NCI-H2227 treated with DMSO at 0.1 percent for 48 hours (cell line): ENCODE results near the gene SLC6A20.

Experiments used
- DNase-seq: peaks from one replicate; lab custom pipeline; 2025; lab: John Stamatoyannopoulos, UW

Gene SLC6A20, protein sequence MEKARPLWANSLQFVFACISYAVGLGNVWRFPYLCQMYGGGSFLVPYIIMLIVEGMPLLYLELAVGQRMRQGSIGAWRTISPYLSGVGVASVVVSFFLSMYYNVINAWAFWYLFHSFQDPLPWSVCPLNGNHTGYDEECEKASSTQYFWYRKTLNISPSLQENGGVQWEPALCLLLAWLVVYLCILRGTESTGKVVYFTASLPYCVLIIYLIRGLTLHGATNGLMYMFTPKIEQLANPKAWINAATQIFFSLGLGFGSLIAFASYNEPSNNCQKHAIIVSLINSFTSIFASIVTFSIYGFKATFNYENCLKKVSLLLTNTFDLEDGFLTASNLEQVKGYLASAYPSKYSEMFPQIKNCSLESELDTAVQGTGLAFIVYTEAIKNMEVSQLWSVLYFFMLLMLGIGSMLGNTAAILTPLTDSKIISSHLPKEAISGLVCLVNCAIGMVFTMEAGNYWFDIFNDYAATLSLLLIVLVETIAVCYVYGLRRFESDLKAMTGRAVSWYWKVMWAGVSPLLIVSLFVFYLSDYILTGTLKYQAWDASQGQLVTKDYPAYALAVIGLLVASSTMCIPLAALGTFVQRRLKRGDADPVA

DNA sequence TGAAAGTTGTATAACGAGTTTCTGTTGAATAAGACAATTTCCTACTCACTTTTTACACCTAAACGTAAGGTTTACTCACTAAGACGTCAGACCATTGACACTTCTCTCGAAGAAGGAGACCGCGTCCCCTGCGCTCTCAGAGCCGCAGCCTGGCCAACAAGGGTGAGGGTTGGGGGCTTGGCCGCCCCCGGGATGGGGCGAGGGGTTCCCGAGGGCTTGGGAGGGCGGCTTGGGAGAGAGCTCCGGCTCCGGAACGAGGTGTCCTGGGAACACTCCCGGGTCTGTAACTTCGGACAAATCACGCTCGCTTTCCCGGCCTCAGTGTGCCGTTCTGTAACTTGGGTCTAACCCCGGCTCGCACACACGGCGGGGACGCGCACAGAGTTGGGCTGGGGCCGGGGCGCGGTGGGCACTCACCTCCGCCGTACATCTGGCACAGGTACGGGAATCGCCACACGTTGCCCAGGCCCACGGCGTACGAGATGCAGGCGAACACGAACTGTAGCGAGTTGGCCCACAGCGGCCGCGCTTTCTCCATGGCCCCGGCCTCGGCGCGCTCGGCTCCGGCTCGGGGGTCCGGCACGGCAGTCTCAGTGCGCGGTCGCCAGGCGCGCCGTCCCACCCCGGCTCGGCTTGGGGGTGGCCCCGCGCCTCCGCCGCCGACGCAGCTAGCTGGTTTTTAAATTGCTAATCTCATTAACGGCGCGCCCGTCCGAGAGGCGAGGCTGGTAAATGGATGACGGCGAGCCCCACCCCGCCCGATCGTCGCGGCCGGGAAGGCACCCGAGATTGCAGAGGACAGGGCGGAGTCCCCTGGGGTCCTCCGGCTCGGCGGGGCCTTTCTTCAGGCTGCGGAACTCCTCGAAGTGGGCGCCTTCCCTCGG is at the start of gene SLC6A20:
Gene SLC6A20, minus strand, starts transcription at position 655 of the 884 bp plus-strand sequence. Its CDS starts 117 bp downstream, at position 538.
- no peak for DNase-seq

DNA sequence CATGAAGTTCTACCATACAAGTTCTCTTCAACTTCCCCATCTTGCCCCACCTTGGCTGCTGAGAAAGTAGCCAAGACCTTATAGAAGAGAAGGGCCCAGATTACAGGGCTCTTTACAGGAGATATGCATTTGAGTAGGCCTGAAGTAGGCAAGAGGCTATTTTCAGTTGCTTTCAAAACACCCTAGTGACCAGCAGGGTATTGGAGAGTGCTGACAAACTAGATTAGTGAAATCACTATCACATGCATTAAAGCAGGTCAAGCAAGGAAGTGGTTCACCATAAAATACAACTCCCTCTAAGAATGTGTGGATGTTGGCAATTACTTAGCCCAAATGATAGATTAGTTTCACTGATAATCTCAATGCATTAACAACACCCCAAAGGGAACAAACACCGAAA is 48.3 kb upstream of the SLC6A20 start:
- no peak for DNase-seq

DNA sequence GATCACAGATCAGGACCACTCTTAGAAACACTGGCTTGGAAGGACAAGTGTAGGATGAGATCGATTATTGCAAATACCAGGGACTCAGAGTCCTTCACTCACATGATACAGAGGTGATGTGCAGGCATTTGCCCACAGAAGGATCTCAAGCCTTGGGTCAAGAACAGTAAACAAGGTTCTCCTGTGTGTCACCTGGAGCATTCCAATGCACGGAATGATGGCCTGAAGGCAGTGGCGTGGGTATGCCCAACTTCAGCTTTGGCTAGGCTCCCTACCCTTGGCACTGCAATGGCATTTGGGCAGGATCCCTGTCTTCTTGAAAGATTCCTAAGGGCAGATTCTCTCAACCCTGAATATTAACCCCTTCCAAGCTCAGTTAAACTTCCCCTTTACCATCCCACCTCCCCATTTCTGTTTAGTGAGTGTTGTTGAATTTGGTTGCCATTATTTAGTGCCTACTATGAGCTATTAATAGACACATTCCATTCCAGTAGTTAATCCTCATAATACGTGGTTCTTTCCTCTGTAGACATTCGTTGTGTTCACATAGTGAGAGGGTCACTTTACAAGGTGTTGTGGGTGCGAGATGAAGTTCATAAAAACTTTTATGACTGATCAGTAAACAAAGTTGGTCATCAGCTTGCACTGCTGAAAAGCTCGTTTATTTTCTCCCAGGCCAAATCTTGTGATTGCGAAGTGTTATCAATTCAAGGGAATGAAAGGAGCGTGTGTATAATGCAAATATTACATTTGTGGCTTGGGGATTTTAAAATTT is 46.7 kb upstream of the SLC6A20 start:
- DNase-seq, result no peak

DNA sequence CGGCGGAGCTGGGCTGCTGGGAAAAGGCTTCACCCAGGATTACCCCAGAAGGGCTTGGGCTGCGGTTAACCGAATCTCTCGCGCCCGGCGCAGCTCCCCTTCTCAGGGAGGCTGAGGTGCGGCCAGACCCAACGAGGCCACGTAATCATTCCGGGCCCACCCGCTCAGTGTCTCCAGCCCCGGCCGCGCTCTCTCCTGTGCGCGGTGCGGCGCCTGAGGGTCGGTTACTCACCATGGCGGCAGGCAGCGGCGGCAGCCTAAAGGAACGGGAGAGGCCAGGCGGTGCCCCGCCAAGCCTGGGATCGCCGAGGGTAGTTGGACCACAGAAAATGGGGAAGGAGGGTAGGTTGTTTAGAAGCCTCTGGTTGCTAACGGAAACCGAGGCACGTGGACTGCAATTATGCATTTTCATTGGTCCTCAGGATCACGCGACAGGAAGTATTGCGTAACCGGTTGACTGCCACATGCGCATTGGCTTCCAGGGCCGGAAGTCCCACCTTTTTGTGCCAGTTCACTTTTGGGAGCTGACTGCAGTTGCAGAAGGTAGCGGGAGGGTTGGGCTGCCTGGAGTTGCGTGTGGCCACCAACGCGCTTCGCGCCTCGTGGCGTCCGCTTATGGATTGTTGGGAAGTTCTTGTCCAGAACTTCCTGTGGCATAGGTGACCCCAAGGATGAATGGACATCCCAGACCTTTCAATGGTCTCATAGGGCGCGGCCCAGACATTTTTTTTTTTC is 45.6 kb upstream of the SLC6A20 start, which contains the start of gene LZTFL1:
Gene LZTFL1, minus strand, starts transcription at position 363 of the 735 bp plus-strand sequence. Its CDS starts 128 bp downstream, at position 235.
- peak; percentile 86 for DNase-seq

DNA sequence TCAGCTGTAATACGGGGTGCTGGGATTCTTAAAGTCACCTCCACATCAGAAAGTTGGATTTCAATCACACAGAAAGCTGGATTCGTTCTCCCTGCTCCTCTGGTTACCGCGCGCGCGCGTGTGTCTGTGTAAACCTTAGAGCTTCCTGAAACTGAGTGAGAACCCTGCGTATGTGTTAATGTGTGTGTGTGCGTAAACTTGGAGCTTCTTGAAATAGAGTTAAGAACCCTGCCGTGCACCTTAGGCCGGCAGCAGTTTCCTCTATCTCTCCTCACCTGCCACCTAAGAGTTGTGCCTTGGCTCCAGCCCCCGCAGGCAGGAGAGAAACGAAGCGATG is 45.1 kb upstream of the SLC6A20 start:
- DNase-seq, result no peak

DNA sequence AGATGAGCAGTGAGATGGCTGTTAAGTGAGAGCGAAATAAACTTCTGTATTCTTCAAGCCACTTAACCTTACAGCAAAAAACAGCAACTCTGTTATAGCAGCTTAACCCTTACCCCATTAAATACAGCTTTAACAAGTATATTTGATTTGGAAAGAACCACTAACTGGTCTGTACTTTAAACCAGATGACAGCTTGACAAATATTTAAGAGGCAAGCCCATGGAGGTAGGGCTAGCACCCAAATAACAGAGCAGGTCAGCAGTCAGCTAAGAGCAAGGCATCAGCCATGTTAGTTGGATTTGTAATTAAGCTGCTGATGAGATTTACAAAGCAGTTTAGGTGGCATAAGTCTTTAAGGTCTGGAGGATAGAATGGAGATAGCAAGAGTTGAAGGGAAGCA is 42.1 kb upstream of the SLC6A20 start:
- no peak for DNase-seq

DNA sequence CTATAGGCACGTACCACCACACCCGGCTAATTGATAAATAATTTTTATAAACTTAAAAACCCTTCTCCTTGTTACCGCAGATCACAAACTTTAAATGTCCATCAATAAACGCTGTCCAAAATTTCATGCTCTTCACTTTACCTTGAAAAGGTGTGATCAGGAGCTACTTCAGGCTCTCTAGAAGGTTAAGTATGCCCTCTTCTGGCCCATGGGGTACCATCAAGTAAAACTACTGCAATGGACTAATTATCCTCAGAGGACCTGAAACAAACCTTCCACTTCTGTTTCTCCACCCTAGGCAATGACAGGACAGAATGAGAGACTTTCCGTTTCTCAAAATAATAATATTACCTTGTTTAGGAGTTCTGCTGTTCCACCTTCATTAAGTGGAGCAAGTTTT is 36.4 kb upstream of the SLC6A20 start:
- DNase-seq, result no peak

DNA sequence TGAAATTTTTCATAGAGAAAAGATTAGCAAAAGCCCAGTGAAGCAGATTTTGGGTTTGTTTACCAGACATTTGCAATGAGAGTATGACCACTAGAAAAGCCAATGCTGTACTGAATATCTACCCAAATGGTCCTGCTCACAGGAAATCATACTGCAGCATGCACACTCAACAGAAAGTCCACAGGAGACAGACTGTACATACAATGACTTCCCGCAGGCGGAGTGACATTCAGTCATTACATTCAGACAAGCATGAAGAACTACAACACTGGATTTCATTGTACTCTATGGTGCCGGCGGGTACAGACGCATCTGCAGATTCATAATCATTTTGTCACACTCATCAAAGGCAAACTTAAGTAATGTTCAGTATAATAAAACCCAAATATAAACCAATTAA is 33.8 kb upstream of the SLC6A20 start:
- DNase-seq, result no peak

DNA sequence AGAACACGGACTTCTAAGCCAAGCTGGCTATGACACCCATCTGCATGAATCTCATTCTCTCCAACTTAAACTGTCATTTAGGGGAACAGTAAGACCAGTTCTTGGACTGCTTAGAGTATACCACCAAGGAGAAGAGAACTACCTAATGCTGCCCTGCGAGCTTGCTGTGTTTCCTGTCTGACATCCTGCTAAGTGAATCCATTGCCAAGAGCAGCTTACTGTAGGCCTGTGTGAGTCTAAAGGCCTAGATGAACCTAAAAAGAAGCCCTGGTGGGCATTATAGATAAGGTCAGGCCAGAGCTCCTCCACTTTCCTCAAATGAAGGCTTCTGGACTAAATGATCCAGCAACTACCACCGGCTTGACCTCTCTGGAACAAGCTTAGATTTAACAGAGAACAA is 30.6 kb upstream of the SLC6A20 start:
- no peak for DNase-seq

DNA sequence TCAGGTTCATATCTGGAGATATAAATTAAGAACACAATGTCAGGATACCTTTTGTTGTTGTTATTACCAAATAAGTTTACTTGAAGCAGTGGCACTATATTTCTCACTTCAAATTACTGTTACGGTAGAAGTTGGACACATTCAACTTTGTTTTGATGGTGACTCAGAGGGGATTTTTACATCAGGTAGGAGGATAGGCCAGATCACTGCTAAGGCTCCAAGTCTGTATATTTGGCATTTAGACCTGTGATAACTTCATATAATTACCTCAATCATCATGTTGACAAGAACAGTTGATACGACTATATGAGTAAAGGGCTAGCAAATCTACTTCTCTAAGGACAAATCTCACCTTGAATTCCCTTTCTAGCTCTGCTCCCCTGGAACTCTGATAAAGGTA is 30.0 kb upstream of the SLC6A20 start:
- no peak for DNase-seq

DNA sequence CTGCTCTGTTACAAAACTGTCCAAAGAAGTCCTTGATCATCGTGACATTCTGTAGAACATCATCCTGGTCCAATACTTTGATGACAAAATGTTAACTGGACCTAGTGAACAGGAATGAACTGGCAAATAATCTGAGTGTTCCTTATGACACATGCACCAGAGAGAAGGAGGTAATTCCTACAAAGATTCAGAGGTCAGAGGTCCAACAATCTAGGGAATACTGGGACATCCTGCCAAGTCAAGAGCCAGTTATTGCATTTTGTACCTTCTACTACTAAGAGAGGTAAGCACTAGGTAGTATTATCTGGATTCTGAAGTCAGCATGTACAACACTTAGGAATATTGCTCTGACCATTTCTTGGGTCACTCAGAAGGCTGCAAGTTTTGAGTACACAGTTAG is 24.8 kb upstream of the SLC6A20 start:
- DNase-seq, result no peak

DNA sequence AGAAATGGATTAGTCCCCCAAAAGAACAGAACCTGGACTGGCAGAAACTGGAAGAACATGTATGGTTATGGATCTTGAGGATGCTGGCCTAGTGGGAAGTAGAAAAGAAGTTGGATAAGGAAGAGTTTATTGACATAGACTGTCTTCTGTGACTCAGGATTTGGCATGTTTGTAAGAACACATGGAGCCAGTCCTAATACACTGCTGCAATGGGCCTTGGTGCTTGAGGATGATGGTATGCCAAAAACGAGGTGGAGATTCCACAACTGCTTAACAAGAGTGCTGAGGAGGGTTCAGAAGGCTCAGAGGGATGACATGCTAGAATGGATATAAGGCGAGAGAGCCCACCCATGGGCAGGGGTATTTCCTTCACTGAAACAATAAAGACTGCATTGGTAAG is 23.2 kb upstream of the SLC6A20 start:
- no peak for DNase-seq

DNA sequence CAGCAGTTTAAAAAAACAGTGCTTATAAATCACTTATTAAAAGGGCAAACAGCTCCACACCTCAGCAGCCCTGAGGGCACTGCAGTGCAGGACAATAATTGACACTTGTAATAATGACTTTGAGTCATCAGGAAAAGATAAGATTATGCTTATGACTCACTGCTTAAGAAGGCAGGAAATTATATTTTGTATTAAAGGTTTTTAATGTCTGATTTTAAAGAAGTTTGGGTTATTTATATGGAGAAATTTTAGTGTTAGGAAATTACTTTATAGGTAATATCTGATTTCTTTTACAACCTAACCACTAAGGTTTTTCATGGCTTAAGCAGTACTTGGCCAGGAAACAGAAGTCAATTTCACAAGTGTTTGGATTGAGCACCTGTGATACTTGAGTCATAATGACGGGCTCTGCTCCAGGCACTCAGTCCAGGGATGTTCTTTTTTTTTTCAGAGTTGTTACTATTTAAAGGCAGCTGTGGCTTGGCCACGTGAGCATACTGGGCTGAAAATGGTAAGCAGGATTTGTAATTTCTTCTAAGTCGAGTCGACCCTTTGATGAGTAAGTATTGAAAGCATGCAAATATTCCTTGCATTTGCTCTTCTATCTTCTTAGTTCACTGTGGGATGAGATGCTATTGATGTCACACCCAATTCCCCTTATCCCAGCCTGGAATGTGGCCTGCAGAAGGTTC is 21.6 kb upstream of the SLC6A20 start:
- no peak for DNase-seq

DNA sequence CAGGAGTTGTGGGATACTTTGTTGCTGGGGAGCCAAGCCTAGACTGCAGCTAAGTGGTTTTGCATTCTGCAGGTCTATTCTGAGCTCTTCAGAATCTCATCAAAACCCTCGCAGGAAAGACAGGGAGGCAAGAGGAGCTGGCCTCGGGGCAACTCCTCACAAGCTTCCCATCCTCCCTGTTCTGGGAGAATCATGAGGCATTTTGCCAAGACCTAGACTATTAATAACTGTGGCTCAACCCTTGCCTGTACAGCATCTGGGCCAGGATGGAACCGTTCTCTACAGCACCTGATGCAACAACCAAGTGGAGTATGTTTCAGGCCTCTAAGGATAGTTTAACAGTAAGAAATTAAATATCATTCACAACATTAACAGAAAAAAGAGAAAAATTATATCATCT is 20.2 kb upstream of the SLC6A20 start:
- DNase-seq, result no peak

DNA sequence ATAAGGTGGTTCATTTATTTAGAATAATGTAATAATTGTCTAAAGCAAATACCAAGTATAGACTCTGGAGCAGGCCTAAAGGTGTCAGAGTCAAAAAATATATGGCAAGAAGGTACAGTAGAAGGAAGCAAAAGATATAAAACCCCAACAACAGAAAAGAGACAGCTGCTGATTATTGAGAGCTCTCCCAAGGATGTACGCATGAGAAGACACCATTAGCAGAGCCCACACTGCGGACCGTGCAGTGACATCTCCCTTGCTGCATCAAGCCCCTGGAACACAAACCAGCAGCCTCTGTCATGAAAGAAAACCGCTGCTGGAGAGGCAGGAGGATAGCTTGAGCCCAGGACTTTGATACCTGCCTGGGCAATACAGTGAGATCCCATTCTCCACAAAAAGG is 18.0 kb upstream of the SLC6A20 start:
- no peak for DNase-seq

DNA sequence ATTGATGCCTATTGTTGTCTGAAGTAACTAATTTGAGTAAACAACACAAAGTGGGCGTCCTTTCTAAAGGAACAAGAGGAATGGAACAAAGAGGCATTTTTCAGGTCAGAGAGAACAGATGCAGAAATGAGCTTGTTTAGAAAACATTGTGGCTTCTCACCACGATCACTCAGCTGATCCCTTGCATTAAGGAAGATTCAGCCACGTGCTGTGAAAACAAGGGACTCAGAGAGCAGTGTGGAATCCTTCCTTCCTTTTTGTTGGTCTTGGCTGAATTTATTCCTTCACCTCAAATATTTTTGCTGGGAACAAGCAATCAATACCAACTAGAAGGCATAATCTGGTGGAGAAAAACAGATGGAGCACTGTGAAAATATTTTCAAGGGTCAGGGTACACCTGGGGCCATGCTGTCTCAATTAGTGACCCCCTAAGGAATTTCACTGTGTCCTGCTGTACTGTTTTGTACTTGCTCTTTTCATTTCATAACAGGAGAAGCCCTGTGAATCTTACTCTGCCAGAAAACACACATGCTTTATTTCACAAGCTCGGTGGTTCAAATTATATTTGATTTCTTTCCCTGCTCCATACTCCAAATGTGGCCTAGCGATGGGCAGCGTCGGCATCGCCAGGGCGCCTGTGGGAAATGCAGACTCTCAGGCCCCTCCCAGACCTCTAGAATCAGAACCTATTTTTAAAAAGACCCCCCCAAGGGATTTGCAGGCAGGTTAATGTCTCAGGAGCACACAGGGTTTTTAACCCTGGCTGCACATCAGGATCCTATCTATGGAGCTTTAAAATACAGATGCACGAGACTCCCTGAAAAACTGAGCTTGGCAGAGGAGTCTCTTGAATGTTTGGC is 11.6 kb upstream of the SLC6A20 start:
- peak; percentile 68 for DNase-seq

DNA sequence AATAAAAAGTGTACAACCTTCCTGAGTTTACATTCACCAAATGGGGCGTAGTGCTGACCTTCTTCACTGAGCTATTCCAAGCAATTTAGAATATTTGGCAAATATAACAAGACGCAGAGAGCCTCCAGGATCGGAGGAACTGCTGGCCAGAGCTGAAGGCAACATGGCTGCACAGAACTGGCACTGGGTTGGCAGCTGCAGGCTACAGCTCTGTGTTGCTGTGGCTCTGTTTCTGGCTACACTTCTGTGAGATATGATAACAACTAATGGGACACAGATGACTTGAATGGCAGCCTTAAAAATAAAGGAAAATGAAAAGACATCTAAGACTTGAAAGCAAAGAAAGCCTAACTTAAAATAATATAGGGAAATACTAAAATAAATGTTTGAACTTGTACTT is 10.8 kb upstream of the SLC6A20 start:
- no peak for DNase-seq

DNA sequence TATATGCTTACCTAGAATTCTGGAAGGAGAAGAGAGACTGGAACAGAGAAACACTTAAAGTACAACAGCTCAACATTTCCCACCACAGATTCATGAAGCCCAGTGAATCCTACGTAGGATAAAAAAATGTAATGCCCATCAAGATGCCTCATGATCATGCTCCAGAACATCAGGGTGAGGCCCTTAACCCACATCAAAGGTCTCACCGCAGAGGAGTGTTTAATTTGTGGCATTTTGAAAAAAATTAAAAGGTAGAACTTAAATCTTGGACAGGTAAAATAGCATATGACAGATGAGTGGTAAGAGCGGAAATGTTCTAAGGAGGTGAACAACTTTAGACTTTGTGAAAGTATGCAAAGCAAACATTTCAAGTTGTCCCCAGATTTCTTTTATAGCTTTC is 9.7 kb upstream of the SLC6A20 start:
- no peak for DNase-seq

DNA sequence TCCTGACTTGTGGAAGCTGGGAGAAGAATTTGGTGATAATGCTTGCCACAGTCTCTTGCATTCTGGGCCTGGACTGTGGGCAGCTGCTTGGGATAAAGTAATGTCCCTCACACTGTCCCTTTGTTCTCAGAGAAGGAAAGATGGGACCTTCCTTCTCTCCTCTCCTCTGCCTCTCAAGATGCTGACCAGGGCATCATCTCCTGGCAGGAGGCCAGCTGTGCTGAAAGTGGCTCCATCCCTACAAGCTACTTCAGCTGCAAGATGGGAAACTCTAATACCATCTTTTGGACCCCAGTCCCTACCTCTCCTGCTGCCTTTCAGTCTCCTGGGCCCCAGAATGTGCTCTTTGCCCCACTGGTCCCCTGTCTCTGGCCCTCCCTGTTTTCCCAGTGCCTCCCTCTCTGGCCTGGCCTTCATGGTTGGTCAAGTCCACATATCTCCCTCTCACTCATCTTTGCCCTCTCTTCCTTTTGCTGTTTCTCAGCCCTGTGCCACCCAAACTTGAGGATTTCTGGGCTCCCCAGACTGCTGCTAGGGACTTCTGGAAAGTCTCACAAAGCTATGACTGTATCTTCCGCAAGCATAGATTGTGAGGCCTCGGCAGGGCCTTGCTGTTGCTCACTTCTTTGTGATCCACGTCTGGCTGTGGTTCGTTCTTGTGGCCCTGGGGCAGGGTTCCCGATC is 7.1 kb upstream of the SLC6A20 start:
- DNase-seq, result no peak
